GM12892 (cell line): ENCODE data around the gene ABCB1.

Experiments
- POLR2A ChIP-seq: IDR thresholded peaks from 2 replicates; pipeline ENCODE4 v1.6.1; 2011; ENCODE audit warnings: low read depth, low read length, control low read depth
- POLR2AphosphoS5 ChIP-seq: IDR thresholded peaks from 2 replicates; pipeline ENCODE4 v1.6.1; 2011; ENCODE audit warnings: low read depth, low read length, control low read depth
- TAF1 ChIP-seq: IDR thresholded peaks from 2 replicates; pipeline ENCODE4 v1.6.1; 2011; ENCODE audit warnings: low read depth, mild to moderate bottlenecking, control low read depth, low read length, borderline replicate concordance

DNA sequence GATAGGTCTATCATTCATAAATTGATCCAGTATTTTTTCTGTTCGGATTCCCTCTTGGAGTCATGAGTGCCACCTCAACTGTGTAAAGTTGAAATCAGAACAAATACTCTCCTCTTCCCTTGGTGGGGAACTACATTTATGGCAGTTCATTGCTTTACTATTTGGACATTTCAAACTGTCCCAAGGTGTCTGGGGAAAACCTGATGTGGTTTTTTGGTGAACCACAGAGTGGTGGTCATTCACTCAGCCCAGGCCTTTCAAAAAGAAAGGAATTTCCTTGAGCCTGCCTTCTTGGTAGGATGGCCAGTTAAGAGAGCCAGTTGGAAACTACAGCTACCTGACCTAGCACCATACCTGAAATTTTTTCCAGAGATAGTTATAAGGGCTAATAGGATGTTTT is 59.0 kb downstream of the ABCB1 start:
- TF ChIP-seq POLR2A (no peak), TAF1 (no peak), POLR2AphosphoS5 (no peak)
